SK-N-SH (cell line): ENCODE results near the gene GTF3C1.
"Not testable (repeated sequence)": the region's sequence is repeated elsewhere in the genome, so short reads cannot be mapped to it uniquely, and the experiment has no call there.

Experiments
- CTCF ChIP-seq: fragments of 200-600 bp; sonication (generic); IDR thresholded peaks from 2 replicates; pipeline ENCODE4 v1.6.1; 2017; ENCODE audit warnings: antibody characterized with exemption, mild to moderate bottlenecking, moderate library complexity
- FOXM1 ChIP-seq: IDR thresholded peaks from 2 replicates; pipeline ENCODE4 v1.4.0; 2012; ENCODE audit warnings: low read depth, mild to moderate bottlenecking
- NRF1 ChIP-seq: IDR thresholded peaks from 2 replicates; pipeline ENCODE4 v1.6.1; 2012; ENCODE audit warnings: low read depth, mild to moderate bottlenecking, low read length
- YY1 ChIP-seq: IDR thresholded peaks from 2 replicates; pipeline ENCODE4 v1.4.0; 2012; ENCODE audit warnings: low read depth, mild to moderate bottlenecking
- TF ChIP-seq, protein P1 (sequence below): IDR thresholded peaks from 2 replicates; pipeline ENCODE4 v1.6.1; 2012; ENCODE audit warnings: mild to moderate bottlenecking, low read depth, low read length, moderate library complexity

DNA sequence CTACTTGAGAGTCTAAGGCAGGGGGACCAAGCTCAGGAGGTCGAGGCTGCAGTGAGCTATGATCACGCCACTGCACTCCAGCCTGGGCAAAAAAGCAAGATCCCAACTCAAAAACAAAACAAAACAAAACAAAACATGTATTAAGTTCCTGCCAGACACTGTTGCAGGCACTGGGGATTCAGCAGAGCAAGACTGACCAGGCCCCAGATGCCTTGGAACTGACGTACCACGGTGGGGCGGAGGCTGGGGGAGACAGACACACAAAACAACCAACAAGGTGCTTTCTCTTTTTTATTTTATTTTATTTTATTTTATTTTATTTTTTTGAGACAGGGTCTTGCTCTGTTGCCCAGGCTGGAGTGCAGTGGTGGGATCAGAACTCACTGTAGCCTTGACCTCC is 114.6 kb downstream of the GTF3C1 start:
- not testable (repeated sequence) for TF ChIP-seq CTCF, NRF1, YY1, FOXM1
- TF ChIP-seq, protein P1, sequence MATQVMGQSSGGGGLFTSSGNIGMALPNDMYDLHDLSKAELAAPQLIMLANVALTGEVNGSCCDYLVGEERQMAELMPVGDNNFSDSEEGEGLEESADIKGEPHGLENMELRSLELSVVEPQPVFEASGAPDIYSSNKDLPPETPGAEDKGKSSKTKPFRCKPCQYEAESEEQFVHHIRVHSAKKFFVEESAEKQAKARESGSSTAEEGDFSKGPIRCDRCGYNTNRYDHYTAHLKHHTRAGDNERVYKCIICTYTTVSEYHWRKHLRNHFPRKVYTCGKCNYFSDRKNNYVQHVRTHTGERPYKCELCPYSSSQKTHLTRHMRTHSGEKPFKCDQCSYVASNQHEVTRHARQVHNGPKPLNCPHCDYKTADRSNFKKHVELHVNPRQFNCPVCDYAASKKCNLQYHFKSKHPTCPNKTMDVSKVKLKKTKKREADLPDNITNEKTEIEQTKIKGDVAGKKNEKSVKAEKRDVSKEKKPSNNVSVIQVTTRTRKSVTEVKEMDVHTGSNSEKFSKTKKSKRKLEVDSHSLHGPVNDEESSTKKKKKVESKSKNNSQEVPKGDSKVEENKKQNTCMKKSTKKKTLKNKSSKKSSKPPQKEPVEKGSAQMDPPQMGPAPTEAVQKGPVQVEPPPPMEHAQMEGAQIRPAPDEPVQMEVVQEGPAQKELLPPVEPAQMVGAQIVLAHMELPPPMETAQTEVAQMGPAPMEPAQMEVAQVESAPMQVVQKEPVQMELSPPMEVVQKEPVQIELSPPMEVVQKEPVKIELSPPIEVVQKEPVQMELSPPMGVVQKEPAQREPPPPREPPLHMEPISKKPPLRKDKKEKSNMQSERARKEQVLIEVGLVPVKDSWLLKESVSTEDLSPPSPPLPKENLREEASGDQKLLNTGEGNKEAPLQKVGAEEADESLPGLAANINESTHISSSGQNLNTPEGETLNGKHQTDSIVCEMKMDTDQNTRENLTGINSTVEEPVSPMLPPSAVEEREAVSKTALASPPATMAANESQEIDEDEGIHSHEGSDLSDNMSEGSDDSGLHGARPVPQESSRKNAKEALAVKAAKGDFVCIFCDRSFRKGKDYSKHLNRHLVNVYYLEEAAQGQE, result not testable (repeated sequence)
